Lower leg skin (tissue), 4 donors: ENCODE measurements around the gene ZFYVE9. TPM values are rescaled to one million over a fixed set of nuclear protein-coding genes. Genes with fewer than 3 reads are reported as not detected.

Experiments
- DNase-seq, 2 donors: peaks; one replicate each; pipeline ENCODE4 v3.0.0-alpha.2; 2019; ENCODE audit warnings: low spot score in 2 of 2
- H3K4me3 ChIP-seq: fragments of 200-600 bp; sonication (generic); 2 replicates; pipeline ENCODE4 v1.5.1; 2017; ENCODE audit warnings: mild to moderate bottlenecking, low read depth; ENCODE audit not compliant: poor library complexity, severe bottlenecking
- CTCF ChIP-seq, 3 donors: fragments of 450-650 bp; IDR thresholded peaks; one replicate each; pipeline ENCODE4 v1.5.1; 2016; ENCODE audit warnings: antibody characterized with exemption in 3 of 3, mild to moderate bottlenecking in 3 of 3, moderate library complexity in 2 of 3
- POLR2A ChIP-seq, 2 donors: fragments of 450-650 bp; IDR thresholded peaks; one replicate each; pipeline ENCODE4 v1.6.1; 2016 to 2017; ENCODE audit warnings: antibody characterized with exemption in 2 of 2, mild to moderate bottlenecking in 1 of 2, moderate library complexity in 1 of 2
- WGBS, 2 donors: methylation state at CpG; one replicate each; pipeline ENCODE4 v1.1.5; 2018; 5-methylcytosine and 5-hydroxymethylcytosine counted together
- intact Hi-C: fragments of 100-400 bp; cut with DNase I; formaldehyde crosslinking; loops from one replicate; pipeline ENCODE4 v1.15.0; 2023; ENCODE audit warnings: low total_unique reads
- total RNA-seq, 4 donors: library from RNA; depleted of rRNA; stranded (reverse); fragments of >200 nt; gene quantifications; one replicate each; pipeline ENCODE4 v1.1.0, GENCODE V29; 2016

The ZFYVE9 gene
- total RNA-seq, 4 donors from 2014 or later, result 23.7 to 38.2 (median 30.7) TPM

GRCh38 chr1:52209429-52209828, 67.5 kb downstream of the ZFYVE9 start:
- WGBS, 2 donors, result 52 to 64% methylated on average over 2 of the region's 2 CpGs
- intact Hi-C loops, result no loop called here

GRCh38 chr1:52210044-52210443, 68.2 kb downstream of the ZFYVE9 start:
- TF ChIP-seq CTCF (IDR thresholded peaks at IDR 0.05) (no peak), POLR2A (IDR thresholded peaks at IDR 0.05) (no peak)
- 80 to 88% methylated on average over 3 of the region's 3 CpGs for WGBS, 2 donors
- H3K4me3 ChIP-seq, result no peak overlapping the region
- intact Hi-C loops, result no loop called here
- no peak for DNase-seq

More at GRCh38 chr1:52209429-52209828, 67.5 kb downstream of the ZFYVE9 start:
- no peak for DNase-seq
- H3K4me3 ChIP-seq, result no peak overlapping the region
- TF ChIP-seq POLR2A (IDR thresholded peaks at IDR 0.05), result no peak
- no peak for TF ChIP-seq CTCF (IDR thresholded peaks at IDR 0.05)

- TF ChIP-seq POLR2A (IDR thresholded peaks at IDR 0.05) (no peak), CTCF (IDR thresholded peaks at IDR 0.05) (no peak)
- no peak for DNase-seq
- 92 to 94% methylated on average over 5 of the region's 5 CpGs for WGBS, 2 donors
- H3K4me3 ChIP-seq, result no peak overlapping the region
- intact Hi-C loops, result no loop called here
Observed at GRCh38 chr1:52216907-52217458, 75.1 kb downstream of the ZFYVE9 start.

- no peak for DNase-seq
- WGBS, 2 donors, result 94 to 95% methylated on average over 10 of the region's 10 CpGs
- intact Hi-C loops, result no loop called here
Observed at GRCh38 chr1:52225174-52225573, 83.3 kb downstream of the ZFYVE9 start.

GRCh38 chr1:52229494-52229893, 87.6 kb downstream of the ZFYVE9 start:
- no peak overlapping the region for H3K4me3 ChIP-seq
- DNase-seq, result no peak
- no peak for TF ChIP-seq CTCF (IDR thresholded peaks at IDR 0.05)
- TF ChIP-seq POLR2A (IDR thresholded peaks at IDR 0.05), result no peak
- intact Hi-C loops, result no loop called here
- WGBS, 2 donors, result 94 to 95% methylated on average over 3 of the region's 3 CpGs

More at GRCh38 chr1:52225174-52225573, 83.3 kb downstream of the ZFYVE9 start:
- no peak overlapping the region for H3K4me3 ChIP-seq
- TF ChIP-seq POLR2A (IDR thresholded peaks at IDR 0.05) (no peak), CTCF (IDR thresholded peaks at IDR 0.05) (no peak)

GRCh38 chr1:52233463-52233862, 91.6 kb downstream of the ZFYVE9 start:
- H3K4me3 ChIP-seq, result no peak overlapping the region
- intact Hi-C loops, result no loop called here
- TF ChIP-seq POLR2A (IDR thresholded peaks at IDR 0.05), result no peak
- TF ChIP-seq CTCF (IDR thresholded peaks at IDR 0.05), result no peak
- WGBS, 2 donors, result 93 to 100% methylated on average over 1 of the region's 1 CpG
- no peak for DNase-seq
